ENCODE results near the gene MC3R. TPM values are rescaled to one million over a fixed set of nuclear protein-coding genes. Genes with fewer than 3 reads are reported as not detected.

MC3R gene
- total RNA-seq, 1 experiment from 2014 or later: not detected

DNA sequence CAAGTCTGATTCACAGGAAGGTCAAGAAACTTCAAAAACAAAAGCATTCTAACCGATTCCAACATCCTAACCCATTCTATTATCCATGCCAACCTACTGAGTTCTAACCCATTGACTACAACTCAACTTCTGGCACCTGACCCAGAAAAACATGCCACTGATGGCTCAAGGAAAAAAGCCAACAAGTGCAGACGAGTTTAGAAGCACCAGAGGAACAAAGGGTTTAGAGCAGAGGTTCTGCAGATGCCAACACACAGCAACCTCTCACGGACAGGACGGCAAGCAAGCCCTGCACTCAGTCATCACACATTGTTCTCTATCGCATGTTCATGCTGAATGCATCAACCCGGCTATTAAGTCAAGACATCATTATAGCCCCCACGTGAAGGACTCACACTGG, 25.2 kb upstream of the MC3R start:
- CTCF ChIA-PET: no interaction called here
- ATAC-seq: no peak
- no peak overlapping the region for H3K9ac ChIP-seq (ENCODE audit: low read length)

More for the DNA sequence above, 25.2 kb upstream of the MC3R start:
- Histone ChIP-seq H3K27me3 (ENCODE audit: insufficient read depth, low read length) (no peaks in the 10 kb centered on the region), H3K4me1 (ENCODE audit: control insufficient read depth in 1 of 2, insufficient read depth in 2 of 2, low read length in 2 of 2) (no peaks in the 10 kb centered on the region), H3K9me3 (ENCODE audit: control insufficient read depth in 1 of 2, insufficient read depth in 1 of 2, low read depth in 1 of 2, low read length in 2 of 2) (no peaks in the 10 kb centered on the region), H4K20me1 (ENCODE audit: insufficient read depth) (no peaks in the 10 kb centered on the region), H3K9me2 (ENCODE audit: insufficient read depth) (no peaks in the 10 kb centered on the region), H3K36me3 (ENCODE audit: control insufficient read depth in 1 of 2, insufficient read depth in 2 of 2, low read length in 2 of 2) (no peaks in the 10 kb centered on the region), H2AFZ (ENCODE audit: low read depth, low read length, poor library complexity, severe bottlenecking) (no peak overlapping the region), H3K27ac (ENCODE audit: low read depth, low read length) (no peak overlapping the region), H3K4me3 (replicated peaks in 1 of 2; ENCODE audit: low read depth in 1 of 2, low read length in 2 of 2) (no peak overlapping the region), H3K4me2 (ENCODE audit: low read length) (no peak overlapping the region), H3K79me2 (ENCODE audit: insufficient read depth, low read length) (no peaks in the 10 kb centered on the region)
- DNase-seq (ENCODE audit: low read depth, low spot score): no peak
- no TSS peak for BruUV-seq (replicated peaks)
- ChIA-PET POLR2A (no interaction called here), RAD21 (ENCODE audit: low non-redundant PET in 1 of 2, low total read pairs in 2 of 2, uncharacterized antibody in 2 of 2, unreplicated experiment in 2 of 2) (no interaction called here)
- intact Hi-C loops (cut with micrococcal nuclease): no loop called here
- no peak for TF ChIP-seq ZFX (IDR thresholded peaks at IDR 0.05)
- TF ChIP-seq SP1 (IDR thresholded peaks at IDR 0.05; ENCODE audit: low read depth): no peak
- no peak for TF ChIP-seq SRF (IDR thresholded peaks at IDR 0.05; ENCODE audit: low read depth)
- TF ChIP-seq CBX3 (IDR thresholded peaks at IDR 0.05; ENCODE audit: low read depth): no peak
- TF ChIP-seq, protein P1, sequence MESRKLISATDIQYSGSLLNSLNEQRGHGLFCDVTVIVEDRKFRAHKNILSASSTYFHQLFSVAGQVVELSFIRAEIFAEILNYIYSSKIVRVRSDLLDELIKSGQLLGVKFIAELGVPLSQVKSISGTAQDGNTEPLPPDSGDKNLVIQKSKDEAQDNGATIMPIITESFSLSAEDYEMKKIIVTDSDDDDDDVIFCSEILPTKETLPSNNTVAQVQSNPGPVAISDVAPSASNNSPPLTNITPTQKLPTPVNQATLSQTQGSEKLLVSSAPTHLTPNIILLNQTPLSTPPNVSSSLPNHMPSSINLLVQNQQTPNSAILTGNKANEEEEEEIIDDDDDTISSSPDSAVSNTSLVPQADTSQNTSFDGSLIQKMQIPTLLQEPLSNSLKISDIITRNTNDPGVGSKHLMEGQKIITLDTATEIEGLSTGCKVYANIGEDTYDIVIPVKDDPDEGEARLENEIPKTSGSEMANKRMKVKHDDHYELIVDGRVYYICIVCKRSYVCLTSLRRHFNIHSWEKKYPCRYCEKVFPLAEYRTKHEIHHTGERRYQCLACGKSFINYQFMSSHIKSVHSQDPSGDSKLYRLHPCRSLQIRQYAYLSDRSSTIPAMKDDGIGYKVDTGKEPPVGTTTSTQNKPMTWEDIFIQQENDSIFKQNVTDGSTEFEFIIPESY (IDR thresholded peaks at IDR 0.05; ENCODE audit: extremely low read depth, insufficient replicate concordance, low read length): no peak
- TF ChIP-seq JUND (IDR thresholded peaks at IDR 0.05): no peak
- TF ChIP-seq, protein P2, sequence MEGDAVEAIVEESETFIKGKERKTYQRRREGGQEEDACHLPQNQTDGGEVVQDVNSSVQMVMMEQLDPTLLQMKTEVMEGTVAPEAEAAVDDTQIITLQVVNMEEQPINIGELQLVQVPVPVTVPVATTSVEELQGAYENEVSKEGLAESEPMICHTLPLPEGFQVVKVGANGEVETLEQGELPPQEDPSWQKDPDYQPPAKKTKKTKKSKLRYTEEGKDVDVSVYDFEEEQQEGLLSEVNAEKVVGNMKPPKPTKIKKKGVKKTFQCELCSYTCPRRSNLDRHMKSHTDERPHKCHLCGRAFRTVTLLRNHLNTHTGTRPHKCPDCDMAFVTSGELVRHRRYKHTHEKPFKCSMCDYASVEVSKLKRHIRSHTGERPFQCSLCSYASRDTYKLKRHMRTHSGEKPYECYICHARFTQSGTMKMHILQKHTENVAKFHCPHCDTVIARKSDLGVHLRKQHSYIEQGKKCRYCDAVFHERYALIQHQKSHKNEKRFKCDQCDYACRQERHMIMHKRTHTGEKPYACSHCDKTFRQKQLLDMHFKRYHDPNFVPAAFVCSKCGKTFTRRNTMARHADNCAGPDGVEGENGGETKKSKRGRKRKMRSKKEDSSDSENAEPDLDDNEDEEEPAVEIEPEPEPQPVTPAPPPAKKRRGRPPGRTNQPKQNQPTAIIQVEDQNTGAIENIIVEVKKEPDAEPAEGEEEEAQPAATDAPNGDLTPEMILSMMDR (IDR thresholded peaks at IDR 0.05 in 2 of 3, conservative IDR thresholded peaks at IDR 0.05 in 1 of 3; ENCODE audit: borderline replicate concordance in 1 of 3, insufficient read depth in 1 of 3, low read depth in 2 of 3, low read length in 2 of 3): no peak
- TF ChIP-seq EZH2 (IDR thresholded peaks at IDR 0.05): no peak
- TF ChIP-seq, protein P3, sequence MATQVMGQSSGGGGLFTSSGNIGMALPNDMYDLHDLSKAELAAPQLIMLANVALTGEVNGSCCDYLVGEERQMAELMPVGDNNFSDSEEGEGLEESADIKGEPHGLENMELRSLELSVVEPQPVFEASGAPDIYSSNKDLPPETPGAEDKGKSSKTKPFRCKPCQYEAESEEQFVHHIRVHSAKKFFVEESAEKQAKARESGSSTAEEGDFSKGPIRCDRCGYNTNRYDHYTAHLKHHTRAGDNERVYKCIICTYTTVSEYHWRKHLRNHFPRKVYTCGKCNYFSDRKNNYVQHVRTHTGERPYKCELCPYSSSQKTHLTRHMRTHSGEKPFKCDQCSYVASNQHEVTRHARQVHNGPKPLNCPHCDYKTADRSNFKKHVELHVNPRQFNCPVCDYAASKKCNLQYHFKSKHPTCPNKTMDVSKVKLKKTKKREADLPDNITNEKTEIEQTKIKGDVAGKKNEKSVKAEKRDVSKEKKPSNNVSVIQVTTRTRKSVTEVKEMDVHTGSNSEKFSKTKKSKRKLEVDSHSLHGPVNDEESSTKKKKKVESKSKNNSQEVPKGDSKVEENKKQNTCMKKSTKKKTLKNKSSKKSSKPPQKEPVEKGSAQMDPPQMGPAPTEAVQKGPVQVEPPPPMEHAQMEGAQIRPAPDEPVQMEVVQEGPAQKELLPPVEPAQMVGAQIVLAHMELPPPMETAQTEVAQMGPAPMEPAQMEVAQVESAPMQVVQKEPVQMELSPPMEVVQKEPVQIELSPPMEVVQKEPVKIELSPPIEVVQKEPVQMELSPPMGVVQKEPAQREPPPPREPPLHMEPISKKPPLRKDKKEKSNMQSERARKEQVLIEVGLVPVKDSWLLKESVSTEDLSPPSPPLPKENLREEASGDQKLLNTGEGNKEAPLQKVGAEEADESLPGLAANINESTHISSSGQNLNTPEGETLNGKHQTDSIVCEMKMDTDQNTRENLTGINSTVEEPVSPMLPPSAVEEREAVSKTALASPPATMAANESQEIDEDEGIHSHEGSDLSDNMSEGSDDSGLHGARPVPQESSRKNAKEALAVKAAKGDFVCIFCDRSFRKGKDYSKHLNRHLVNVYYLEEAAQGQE (IDR thresholded peaks at IDR 0.05; ENCODE audit: low read depth): no peak
- TF ChIP-seq FOSL1 (IDR thresholded peaks at IDR 0.05; ENCODE audit: low read depth): no peak
- TF ChIP-seq EZH2phosphoT487 (IDR thresholded peaks at IDR 0.05; ENCODE audit: borderline replicate concordance): no peak
- TF ChIP-seq, protein P4, sequence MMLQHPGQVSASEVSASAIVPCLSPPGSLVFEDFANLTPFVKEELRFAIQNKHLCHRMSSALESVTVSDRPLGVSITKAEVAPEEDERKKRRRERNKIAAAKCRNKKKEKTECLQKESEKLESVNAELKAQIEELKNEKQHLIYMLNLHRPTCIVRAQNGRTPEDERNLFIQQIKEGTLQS (IDR thresholded peaks at IDR 0.05): no peak
- no peak for TF ChIP-seq ELF1 (IDR thresholded peaks at IDR 0.05; ENCODE audit: borderline replicate concordance, low read depth)
- no peak for TF ChIP-seq TCF7L2 (IDR thresholded peaks at IDR 0.05; ENCODE audit: borderline replicate concordance, extremely low read depth, insufficient read depth, insufficient read length)
